GM12891 (cell line): Measurements from ENCODE around the gene SAMD8.

ENCODE experiments used
- POLR2A ChIP-seq: IDR thresholded peaks from 2 replicates; pipeline ENCODE4 v1.6.1; 2011; ENCODE audit warnings: low read depth, low read length, control low read depth
- POLR2AphosphoS5 ChIP-seq: IDR thresholded peaks from 2 replicates; pipeline ENCODE4 v1.6.1; 2011; ENCODE audit warnings: low read depth, low read length, control low read depth
- POU2F2 ChIP-seq: IDR thresholded peaks from 2 replicates; pipeline ENCODE4 v1.6.1; 2011; ENCODE audit warnings: low read depth, mild to moderate bottlenecking, control low read depth, low read length, moderate library complexity
- SPI1 ChIP-seq: IDR thresholded peaks from 2 replicates; pipeline ENCODE4 v1.6.1; 2011; ENCODE audit warnings: low read depth, low read length, control low read depth
- TAF1 ChIP-seq: IDR thresholded peaks from 2 replicates; pipeline ENCODE4 v1.6.1; 2011; ENCODE audit warnings: low read depth, low read length, control low read depth

DNA sequence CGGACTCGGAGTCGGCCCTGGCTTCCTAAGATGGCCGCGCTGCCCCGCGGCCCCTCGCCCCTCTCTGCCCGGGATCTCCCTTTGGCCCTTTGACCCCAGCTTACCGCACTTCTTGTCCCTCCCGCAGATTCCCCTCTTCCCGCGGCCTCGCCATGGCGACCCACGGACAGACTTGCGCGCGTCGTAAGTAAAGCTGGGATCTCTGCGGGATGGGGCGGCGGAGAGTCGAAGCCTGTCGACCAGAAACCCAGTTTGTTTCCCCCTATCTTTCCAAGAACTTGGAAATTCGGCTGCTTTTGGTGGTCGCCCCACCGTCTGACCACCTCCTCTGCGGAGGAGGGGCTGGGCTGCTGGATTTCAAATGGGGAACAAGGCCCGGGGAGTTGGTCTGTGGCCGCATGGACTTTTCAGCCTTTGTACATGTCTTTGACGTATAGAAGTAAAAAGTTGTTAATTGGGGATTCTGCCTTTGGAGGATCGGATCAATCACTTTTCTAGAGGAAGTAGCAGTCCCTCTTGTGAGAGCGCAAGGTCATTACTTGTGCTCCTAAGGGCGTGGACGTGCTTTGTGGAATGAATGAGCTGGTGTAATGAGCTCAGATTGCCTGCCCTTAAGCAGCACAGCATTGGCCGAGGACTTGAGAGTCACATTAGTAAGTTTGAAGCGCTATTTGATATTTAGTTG is 99.7 kb downstream of the SAMD8 start:
- TF ChIP-seq TAF1: peak; percentile 23; the same call in 1 of the 2 replicates
- 0 out of 2 replicates have a peak, but pooled peaks have one; percentile 48 for TF ChIP-seq POLR2A
- peak; percentile 44; the same call in 1 of the 2 replicates for TF ChIP-seq POLR2AphosphoS5
- TF ChIP-seq POU2F2: no peak
- no peak for TF ChIP-seq SPI1
